HG03432 (cell line): ENCODE data around the gene AHSP.
A peak's percentile ranks its signal among the peaks of the same experiment; 100 is the strongest.
"Not testable (repeated sequence)": the region's sequence is repeated elsewhere in the genome, so short reads cannot be mapped to it uniquely, and the experiment has no call there.

ENCODE experiments used
- ATAC-seq: cut with Tn5 transposase; IDR thresholded peaks from one replicate; pipeline ENCODE4 v1.9.1; 2021; ENCODE audit warnings: mild to moderate bottlenecking, moderate library complexity; ENCODE audit not compliant: unreplicated experiment

Gene AHSP

GRCh38 chr16:31499928-31500327 lies 27.8 kb upstream of the AHSP start:
- no peak for ATAC-seq

GRCh38 chr16:31501226-31501965 lies 26.3 kb upstream of the AHSP start:
- no peak for ATAC-seq

- no peak for ATAC-seq
Measured at GRCh38 chr16:31501966-31502348, 25.7 kb upstream of the AHSP start.

DNA sequence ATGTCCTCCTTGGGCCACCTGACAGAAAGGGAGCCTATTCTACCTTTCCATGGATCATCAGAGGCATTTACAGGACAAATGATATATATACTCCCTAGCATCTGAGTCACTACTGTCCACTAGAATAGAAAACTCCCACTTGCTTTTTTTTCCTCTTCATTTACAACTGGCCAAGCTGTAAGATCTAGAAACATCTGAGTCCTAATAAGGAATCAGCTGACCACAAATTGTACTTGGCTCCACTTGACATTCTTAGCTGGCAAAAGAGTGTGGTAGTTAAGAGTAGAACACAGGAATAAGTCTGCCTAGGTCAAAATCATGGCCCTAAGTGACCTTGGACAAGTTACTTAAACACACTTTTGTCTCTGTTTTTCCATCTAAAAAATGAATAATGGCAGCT lies 24.7 kb upstream of the AHSP start:
- no peak for ATAC-seq

- ATAC-seq: not testable (repeated sequence)
Measured at GRCh38 chr16:31503555-31503954, 24.1 kb upstream of the AHSP start.

- ATAC-seq: no peak
Measured at GRCh38 chr16:31504159-31504558, 23.5 kb upstream of the AHSP start.

GRCh38 chr16:31505483-31505882 lies 22.2 kb upstream of the AHSP start:
- ATAC-seq: peak; percentile 52

- peak; percentile 5 for ATAC-seq
Measured at GRCh38 chr16:31507617-31507928, 20.1 kb upstream of the AHSP start.

- ATAC-seq: peak; percentile 93
Measured at GRCh38 chr16:31507929-31508705, 19.6 kb upstream of the AHSP start, which contains the start of gene RUSF1. Gene RUSF1, minus strand, starts transcription at chr16:31508391. Its CDS starts 18 bp downstream, at chr16:31508373.

DNA sequence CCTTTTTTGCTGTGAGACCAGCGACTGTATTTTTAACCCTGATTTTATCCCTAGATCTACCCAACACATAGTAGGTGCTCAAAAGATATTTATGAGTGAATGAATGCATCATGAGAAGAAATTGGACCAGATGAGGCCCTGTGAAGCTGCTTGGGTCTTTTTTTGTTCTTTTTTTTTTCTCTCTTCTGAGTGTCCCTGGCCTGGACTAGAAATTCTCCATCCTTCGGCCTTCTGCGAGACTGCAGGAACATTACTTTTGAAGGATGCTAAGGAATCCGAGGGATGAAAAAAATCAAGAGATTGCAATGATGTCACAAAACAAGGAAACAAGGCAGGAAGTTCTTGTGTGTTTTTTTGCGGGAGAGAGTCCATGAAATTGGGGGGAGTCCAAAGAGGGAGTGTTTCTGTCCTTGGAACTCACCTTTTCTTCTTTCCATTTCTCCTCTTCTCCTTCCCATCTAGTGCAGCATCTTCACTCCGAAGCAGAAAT lies 18.9 kb upstream of the AHSP start:
- no peak for ATAC-seq

- ATAC-seq: no peak
Measured at GRCh38 chr16:31513126-31513525, 14.6 kb upstream of the AHSP start.

DNA sequence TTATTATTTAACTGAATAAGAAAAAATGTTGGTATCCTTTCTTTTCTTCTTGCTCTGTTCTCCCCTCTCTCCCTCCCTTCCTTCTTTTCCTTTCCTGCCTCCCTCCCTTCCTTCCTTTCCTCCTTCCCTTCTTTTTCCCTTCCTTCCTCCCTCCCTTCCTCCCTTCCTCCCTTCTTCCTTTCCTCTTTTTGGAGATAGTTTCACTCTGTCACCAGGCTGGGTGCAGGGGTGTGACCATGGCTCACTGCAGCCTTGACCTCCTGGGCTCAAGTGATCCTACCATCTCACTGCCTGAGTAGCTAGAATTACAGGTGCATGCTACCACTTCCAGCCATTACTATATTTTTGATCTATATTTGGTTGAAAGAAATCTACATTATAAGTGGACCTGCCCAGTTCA lies 13.8 kb upstream of the AHSP start:
- ATAC-seq: no peak

- ATAC-seq: no peak
Measured at GRCh38 chr16:31517800-31518402, 9.8 kb upstream of the AHSP start.

- no peak for ATAC-seq
Measured at GRCh38 chr16:31519759-31520431, 7.8 kb upstream of the AHSP start.

GRCh38 chr16:31521368-31521767 lies 6.3 kb upstream of the AHSP start:
- no peak for ATAC-seq

DNA sequence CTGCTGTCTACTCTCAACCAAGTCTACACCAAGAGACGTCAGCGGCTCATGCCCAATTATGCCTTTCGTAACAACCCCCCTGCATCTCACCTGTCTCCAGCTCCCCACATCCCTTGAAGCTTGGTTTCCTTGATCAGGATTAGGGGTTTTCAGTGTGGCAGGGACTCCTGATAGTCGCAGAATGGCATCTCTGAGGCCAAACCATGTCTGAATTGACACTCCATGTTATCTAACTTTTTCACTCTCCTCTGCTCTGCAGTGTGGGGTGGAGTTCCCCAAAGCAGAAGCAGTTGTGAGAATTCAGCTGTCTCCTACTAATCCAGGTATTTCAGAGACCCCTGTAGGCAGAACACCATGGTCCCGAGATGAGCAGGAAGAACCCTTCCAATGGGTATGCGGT lies 5.6 kb upstream of the AHSP start:
- ATAC-seq: no peak

DNA sequence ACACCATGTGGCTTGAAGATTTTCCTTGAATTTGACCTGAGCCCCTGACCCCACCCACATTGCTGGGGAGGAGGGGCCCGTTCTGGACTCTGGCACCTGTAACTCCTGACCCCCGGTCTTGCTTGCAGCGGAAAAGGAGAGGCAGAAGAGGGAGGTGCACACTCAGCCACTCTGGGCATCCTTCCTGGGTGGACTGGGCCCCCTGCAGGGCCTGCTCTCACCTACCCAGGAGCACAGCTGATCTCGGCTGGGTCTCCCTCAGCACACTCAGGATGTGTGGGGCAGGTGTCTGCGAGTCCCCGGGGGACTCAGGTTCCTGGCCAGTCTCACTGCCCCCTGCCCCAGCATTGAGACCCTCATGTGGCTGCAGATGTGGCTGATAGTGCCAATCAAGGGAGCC lies 3.9 kb upstream of the AHSP start:
- not testable (repeated sequence) for ATAC-seq

- no peak for ATAC-seq
Measured at GRCh38 chr16:31525113-31525512, 2.6 kb upstream of the AHSP start.

DNA sequence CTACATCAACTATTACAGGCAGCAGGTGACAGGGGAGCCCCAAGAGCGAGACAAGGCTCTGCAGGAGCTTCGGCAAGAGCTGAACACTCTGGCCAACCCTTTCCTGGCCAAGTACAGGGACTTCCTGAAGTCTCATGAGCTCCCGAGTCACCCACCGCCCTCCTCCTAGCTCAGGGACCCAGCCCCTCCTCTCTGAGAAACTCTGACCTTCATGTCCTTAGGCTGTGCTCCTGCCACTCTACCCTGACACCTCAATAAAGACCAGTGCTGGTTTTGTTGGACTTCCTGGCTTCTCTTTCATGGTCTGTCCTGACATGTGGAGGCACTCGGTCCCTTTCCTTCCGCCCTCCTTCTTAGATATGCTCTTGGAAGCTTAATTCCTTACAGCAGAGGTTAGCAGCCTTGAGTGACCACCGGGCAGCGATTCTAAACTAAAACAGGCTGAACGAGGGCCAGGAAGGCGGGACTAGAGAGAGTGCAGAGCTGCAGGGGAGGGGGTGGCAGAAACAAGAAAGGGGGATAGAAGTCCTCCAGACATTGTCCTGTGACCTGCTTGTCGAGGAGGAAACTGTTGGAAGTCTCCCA lies 915 bp downstream of the AHSP start:
- ATAC-seq: no peak

DNA sequence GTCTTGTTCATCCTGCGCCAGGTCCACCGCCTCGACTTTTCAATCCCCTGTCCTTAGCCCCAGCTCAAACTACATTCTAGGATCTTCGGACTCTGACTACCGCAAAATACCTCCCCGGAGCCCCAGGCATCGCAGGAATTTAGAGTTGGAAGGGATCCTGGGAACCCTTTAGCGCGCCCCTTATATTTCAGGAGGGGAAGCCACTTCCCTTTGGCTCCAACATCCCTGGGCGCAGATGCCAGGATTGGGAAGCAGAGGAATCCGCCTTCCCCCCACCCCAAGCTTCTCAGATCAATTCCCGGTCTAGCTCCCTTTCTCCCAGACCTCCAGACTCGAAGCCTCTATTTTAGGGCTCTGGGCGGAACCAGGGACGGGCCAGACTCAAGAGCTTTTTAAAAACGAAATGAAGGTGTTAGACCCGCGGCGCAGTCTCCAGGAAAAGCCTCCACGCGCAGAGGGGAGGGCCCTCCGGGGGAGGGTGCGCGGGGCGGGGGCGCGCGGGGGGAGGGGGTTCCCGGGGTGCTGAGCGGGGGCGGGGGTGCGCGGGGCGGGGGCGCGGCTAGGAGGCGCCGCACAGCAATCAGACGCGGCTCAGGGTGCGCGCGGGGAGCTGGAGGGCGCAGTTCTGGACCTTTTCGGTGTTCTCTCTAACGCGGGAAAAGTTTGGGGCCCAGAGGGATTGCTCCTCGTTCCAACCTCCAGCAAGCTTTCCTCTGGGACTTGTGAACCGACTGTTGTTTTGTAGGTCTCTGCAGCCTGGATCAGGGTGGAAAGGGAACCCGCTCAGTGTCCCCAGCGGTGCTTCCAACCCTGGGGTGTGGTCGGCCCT lies 1.6 kb downstream of the AHSP start:
- no peak for ATAC-seq
